HG03280 (cell line): ENCODE results near the gene CTDSPL2.
"Not testable (repeated sequence)": the region's sequence is repeated elsewhere in the genome, so short reads cannot be mapped to it uniquely, and the experiment has no call there.

Experiments used
- ATAC-seq: cut with Tn5 transposase; IDR thresholded peaks from one replicate; pipeline ENCODE4 v1.9.1; 2021; ENCODE audit warnings: mild to moderate bottlenecking, moderate library complexity; ENCODE audit not compliant: unreplicated experiment

CTDSPL2 gene

GRCh38 chr15:44536962-44537734, 109.7 kb downstream of the CTDSPL2 start, which contains the start of gene EIF3J:
TSS of gene EIF3J (plus strand) at chr15:44537147. CDS start at chr15:44537195, 48 bp downstream.
- ATAC-seq = peak; percentile 85

DNA sequence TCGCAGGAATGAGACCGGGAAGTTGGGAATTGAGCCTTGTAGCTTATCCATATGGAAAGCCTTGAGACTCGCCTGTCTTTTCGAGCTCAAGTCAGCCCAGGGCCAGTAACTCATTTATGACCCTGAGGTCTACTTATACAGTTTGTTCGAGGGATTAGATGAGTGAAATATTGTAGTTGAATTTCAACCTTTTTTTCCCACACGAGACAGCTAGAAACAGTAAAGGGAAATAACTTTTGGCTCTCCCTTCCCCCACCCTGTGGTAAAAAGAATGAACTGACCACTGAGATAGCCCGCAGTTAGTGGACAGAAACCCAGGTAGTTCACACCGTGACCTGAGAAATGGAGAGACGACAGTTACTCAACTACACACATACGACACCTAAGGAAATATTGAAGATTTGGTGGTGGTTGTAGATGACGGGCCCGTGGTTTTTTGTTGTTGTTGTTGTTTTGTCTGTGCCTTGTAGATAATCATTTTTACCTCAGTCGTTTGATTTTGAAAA, 110.4 kb downstream of the CTDSPL2 start:
- ATAC-seq = no peak

- ATAC-seq = no peak
These were observed 114.0 kb downstream of the CTDSPL2 start for GRCh38 chr15:44541282-44541958.

- no peak for ATAC-seq
These were observed 115.2 kb downstream of the CTDSPL2 start for GRCh38 chr15:44542596-44542995.

DNA sequence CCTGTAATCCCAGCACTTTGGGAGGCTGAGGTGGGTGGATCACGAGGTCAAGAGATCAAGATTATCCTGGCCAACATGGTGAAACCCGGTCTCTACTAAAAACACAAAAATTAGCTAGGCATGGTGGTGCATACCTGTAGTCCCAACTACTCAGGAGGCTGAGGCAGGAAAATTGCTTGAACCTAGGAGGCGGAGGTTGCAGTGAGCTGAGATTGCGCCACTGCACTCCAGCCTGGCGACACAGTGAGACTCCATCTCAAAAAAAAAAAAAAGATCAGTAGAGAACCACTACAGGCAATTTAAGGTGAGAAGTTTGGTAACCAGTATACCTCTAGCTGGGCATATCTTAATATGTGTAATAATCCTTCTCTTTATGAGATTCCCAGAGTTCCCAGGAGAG, 117.3 kb downstream of the CTDSPL2 start:
- ATAC-seq = not testable (repeated sequence)

DNA sequence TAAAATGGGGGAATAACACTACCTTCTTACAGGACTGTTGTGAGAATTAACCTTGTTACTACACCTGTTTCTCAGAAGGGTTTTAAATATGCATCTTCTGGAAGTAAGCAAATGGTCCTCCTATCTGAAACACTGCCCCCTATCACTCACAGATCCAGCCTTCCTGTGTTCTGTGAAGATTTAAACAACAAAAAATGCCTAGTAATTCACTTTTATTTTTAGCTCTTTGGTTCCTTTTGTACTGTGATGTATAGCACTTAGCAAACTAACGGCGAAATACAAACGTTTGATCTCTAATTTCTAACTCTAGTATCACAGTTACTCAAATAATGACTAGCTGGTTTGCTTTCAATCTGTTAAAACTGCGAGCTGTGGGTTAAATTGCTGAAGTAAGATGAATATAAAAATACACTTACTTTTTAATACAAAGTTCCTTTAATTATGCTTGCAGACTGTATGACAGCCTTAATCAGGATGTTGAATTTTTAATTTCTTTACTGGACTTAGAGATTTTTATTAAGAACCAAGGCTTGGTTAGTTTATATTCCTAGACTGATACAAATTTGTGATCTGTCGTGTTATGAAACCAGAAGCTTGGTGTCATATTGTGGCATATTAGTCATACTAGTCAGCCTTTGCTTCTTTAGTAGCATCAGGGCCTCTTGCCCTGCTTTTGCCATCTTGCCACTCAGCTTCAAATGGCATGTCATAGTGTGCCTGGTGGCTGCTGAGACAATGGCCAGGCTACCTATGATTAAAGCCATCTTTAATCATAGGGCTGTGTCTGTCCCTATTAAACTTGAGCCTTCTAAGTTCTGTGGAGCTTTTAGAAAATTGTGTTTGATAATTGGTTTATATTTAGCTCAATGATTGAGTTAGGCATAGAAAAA, 118.7 kb downstream of the CTDSPL2 start:
- ATAC-seq = peak; percentile 64

DNA sequence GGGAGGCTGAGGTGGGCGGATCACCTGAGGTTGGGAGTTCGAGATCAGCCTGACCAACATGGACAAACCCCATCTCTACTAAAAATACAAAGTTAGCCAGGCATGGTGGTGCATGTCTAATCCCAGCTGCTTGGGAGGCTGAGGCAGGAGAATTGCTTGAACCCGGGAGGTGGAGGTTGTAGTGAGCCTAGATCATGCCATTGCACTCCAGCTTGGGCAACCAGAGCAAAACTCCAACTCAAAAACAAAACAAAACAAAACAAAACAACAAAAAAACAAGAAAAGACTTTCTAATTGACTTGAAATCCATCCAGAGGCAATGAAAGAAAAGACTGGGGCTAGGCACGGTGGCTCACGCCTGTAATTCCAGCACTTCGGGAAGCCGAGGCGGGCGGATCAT, 121.7 kb downstream of the CTDSPL2 start:
- not testable (repeated sequence) for ATAC-seq

- ATAC-seq = no peak
These were observed 122.8 kb downstream of the CTDSPL2 start for GRCh38 chr15:44550256-44550655.

DNA sequence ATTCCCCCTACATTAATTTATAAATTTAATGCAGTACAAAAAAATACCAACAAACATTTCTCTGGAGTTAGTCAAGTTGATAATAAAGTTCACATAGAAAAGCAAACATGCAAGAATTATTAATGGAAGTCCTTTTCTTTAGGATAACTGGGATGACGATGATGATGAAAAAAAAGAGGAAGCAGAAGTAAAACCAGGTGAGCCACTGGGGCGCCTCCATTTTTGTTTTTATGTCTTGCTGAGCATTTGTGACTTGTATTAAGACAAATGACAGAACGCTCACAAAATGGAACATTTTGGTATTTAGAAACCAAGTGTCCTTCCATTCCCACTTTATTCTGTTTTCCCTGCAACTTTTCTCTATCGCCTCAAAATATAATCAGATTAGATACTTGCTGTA, 123.3 kb downstream of the CTDSPL2 start:
- no peak for ATAC-seq

GRCh38 chr15:44554934-44555723, 127.7 kb downstream of the CTDSPL2 start:
- no peak for ATAC-seq

- not testable (repeated sequence) for ATAC-seq
These were observed 133.5 kb downstream of the CTDSPL2 start for GRCh38 chr15:44560926-44561325.

DNA sequence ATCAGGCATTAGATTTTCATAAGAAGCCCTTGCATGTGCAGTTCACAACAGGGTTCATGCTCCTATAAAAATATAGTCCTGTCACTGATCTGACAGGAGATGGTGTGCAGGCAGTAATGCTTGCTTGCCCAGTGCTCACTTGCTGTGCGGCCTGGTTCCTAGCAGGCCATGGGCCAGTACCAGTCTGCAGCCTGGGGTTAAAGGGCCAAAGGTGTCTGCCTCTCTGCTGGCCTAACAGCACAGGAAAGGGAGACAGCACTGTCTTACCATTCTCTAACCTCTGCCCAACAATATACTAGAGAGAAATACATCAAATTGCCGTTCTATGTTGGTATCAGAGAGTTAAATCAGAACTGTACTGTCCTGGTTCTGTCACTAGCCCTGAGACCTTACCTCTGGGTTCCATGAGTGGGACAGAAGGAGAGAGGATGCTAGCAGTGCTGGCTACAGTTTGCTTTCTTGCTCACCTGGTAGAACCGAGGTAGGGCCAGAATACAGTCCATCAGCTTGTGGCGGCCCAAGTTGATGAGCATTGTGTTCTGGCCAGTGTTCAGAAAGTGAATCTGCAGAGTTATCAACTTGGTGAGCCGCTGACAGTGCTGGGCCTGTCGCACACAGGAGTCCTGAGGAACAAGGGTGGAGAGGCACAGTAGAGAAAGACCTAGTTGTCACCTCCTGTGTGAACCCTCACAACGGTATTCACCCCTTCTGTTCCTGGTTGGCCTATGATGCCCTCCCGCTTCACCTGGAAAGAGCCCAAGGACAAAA, 138.1 kb downstream of the CTDSPL2 start:
- no peak for ATAC-seq

- no peak for ATAC-seq
These were observed 138.7 kb downstream of the CTDSPL2 start for GRCh38 chr15:44566155-44566540.

- ATAC-seq = no peak
These were observed 140.9 kb downstream of the CTDSPL2 start for GRCh38 chr15:44568338-44568737.

- ATAC-seq = no peak
These were observed 141.9 kb downstream of the CTDSPL2 start for GRCh38 chr15:44569316-44569715.

- ATAC-seq = no peak
These were observed 142.9 kb downstream of the CTDSPL2 start for GRCh38 chr15:44570361-44570760.

GRCh38 chr15:44573386-44573785, 146.0 kb downstream of the CTDSPL2 start:
- ATAC-seq = no peak

DNA sequence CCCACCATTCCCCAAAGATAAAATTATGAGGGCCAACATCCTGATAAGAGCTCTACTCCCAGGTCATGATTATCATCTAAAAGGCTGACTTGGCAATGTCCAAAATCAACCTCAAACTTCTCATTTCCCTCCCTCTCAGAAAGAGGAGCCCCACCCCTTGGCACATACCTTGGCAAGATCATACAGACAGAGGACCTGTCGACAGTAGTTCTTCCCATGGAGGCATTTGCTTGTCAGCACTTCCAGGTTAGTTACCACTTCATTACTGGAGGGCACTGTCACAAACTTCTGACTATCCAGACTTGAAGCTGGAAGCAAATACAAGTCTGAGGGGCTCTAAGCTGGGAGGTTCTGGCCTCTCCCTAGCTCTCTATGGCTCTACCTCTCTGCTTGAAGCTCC, 147.3 kb downstream of the CTDSPL2 start:
- no peak for ATAC-seq
